Central memory CD8-positive, alpha-beta T cell (primary cell): ENCODE results near the gene GALNT9.
"Not testable (repeated sequence)": the region's sequence is repeated elsewhere in the genome, so short reads cannot be mapped to it uniquely, and the experiment has no call there.

Experiments used
- ATAC-seq: fragments of 150-1000 bp; cut with Tn5 transposase; replicated peaks from 2 replicates; pipeline ENCODE4 v1.10.0; 2022; ENCODE audit warnings: mild to moderate bottlenecking, moderate FRiP score, moderate number of reproducible peaks; ENCODE audit not compliant: poor library complexity, severe bottlenecking; ENCODE audit errors: extremely low read depth
- DNase-seq, 2 donors: peaks; one replicate each; pipeline ENCODE4 v3.0.0; 2021; ENCODE audit warnings: low spot score in 2 of 2
- H3K27ac Mint-ChIP-seq: one replicate; pipeline ENCODE4 v1.8.0; 2022; ENCODE audit warnings: low read depth, mild to moderate bottlenecking, moderate library complexity, mixed read lengths
- H3K27me3 Mint-ChIP-seq: one replicate; pipeline ENCODE4 v1.8.0; 2022; ENCODE audit warnings: mixed read lengths
- H3K36me3 Mint-ChIP-seq: one replicate; pipeline ENCODE4 v1.8.0; 2022; ENCODE audit warnings: mild to moderate bottlenecking, moderate library complexity, mixed read lengths; ENCODE audit not compliant: insufficient read depth
- H3K4me1 Mint-ChIP-seq: one replicate; pipeline ENCODE4 v1.8.0; 2022; ENCODE audit warnings: mixed read lengths
- H3K4me3 Mint-ChIP-seq: one replicate; pipeline ENCODE4 v1.8.0; 2022; ENCODE audit warnings: mild to moderate bottlenecking, moderate library complexity, mixed read lengths
- H3K9me3 Mint-ChIP-seq: one replicate; pipeline ENCODE4 v1.8.0; 2022; ENCODE audit warnings: mixed read lengths

GALNT9 gene

DNA sequence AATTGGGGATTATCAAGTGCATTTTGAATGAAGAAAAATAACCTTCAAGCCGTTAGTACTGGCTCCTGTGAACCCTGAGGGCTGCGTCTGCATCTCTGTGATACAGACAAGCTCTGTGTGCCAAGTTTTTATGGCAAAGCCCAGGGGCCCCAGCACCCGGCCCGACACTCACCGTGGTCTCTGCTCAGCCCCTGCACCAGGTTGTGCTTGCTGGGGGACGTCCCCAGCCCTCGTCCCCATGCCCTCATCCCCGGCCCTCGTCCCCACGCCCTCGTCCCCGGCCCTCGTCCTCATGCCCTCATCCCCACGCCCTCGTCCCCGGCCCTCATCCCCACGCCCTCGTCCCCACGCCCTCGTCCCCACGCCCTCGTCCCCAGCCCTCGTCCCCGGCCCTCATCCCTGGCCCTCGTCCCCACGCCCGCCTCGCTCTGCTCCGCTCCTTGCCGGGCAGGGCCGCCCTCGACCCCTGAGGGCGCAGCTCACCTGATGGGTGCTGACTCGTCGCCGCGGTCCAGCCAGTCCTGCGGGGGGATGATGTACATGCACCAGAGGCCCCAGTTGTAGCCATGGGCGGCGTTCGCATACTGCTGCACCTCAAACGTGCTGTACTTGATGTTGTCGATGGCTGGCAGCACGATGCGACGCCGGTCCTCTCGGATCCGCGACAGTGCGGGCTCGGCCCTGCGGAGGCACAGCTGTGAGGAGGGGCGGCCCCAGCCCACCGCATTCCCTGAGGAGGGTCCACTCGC, 72.0 kb downstream of the GALNT9 start:
- no peak overlapping the region for H3K27ac Mint-ChIP-seq
- ATAC-seq (no peak), DNase-seq (no peak)
- H3K9me3 Mint-ChIP-seq = no peaks in the 10 kb centered on the region
- peaks cover 1% of the 10 kb centered on the region for H3K36me3 Mint-ChIP-seq
- peaks cover 9% of the 10 kb centered on the region for H3K27me3 Mint-ChIP-seq
- no peak overlapping the region for H3K4me3 Mint-ChIP-seq
- H3K4me1 Mint-ChIP-seq = no peaks in the 10 kb centered on the region

DNA sequence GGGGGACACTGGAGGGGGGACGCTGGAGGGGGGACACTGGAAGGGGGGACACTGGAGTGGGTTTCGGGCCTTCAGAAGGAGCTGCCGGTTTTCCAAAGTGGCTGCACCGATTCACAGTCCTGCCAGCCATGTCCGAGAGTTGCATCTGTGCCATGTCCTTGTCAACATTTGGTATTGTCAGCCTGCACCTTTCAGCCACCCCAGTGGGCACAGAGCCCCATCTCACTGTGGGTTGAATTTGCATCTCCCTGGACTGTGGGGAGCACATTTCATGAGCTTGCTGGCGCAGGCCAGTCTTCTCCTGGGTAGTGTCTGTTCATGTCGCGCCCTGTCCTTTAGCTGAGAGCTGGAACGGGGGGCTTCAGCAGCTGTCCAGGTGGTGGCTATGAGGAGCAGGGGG, 72.7 kb downstream of the GALNT9 start:
- H3K4me1 Mint-ChIP-seq = no peaks in the 10 kb centered on the region
- H3K27ac Mint-ChIP-seq = no peak overlapping the region
- DNase-seq (no peak), ATAC-seq (no peak)
- no peak overlapping the region for H3K4me3 Mint-ChIP-seq
- H3K36me3 Mint-ChIP-seq = peaks cover 1% of the 10 kb centered on the region
- peaks cover 9% of the 10 kb centered on the region for H3K27me3 Mint-ChIP-seq
- H3K9me3 Mint-ChIP-seq = no peaks in the 10 kb centered on the region

DNA sequence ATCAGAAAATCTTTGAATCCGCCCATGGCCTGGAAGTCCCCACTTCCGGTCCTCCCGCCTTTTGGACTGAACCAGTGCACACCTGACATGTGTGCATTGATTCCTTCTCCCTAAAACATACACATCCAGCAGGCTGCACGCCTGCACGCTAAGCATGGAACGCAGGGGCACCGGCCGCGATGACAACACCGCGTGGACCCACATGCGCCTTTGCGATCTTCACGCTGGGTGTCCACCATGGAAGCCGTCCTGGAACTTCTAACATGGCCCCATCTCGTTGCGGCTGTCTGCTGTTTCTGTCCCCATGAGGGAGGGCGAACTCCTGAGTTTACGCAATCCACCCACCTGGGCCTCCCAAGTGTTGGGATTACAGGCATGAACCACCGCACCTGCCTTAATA, 73.7 kb downstream of the GALNT9 start:
- Mint-ChIP-seq H3K27ac (no peak overlapping the region), H3K36me3 (peaks cover 1% of the 10 kb centered on the region), H3K4me1 (no peaks in the 10 kb centered on the region), H3K27me3 (peaks cover 9% of the 10 kb centered on the region), H3K4me3 (no peak overlapping the region), H3K9me3 (no peaks in the 10 kb centered on the region)
- no peak for DNase-seq
- ATAC-seq = no peak

DNA sequence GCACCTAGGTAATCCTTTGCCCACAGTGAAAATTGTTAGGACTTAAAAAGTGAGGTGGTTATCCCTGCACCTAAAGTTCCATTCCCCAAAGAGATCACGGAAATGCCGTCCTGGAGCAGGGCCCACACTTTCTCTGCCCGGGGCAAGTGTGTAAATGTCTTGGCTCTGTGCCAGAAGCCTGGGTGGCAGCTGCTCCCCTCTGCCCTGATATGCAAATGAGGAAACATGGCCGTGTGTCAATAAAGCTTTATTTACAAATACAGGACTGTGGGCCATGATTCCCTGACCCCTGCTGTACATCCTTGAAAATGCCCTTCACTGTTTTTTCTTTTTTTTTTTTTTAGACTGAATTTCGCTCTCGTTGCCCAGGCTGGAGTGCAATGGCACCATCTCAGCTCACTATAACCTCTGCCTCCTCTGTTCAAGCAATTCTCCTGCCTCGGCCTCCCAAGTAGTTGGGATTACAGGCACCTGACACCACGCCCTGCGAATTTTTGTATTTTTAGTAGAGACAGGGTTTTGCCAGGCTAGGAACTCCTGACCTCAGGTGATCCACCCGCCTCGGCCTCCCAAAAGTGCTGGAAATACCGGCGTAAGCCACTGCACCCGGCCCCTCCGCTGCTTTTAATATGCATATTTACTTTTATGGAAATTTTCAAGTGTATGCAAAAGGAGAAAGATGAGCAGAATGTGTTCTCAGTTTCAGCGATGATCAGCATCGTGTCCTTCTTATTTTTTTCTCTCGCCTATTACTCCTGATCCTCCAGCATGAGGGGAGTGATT, 75.5 kb downstream of the GALNT9 start:
- Mint-ChIP-seq H3K36me3 (peaks cover 1% of the 10 kb centered on the region), H3K27me3 (peaks cover 23% of the 10 kb centered on the region), H3K4me1 (no peaks in the 10 kb centered on the region), H3K27ac (no peak overlapping the region), H3K4me3 (no peak overlapping the region), H3K9me3 (no peaks in the 10 kb centered on the region)
- DNase-seq = no peak
- no peak for ATAC-seq

DNA sequence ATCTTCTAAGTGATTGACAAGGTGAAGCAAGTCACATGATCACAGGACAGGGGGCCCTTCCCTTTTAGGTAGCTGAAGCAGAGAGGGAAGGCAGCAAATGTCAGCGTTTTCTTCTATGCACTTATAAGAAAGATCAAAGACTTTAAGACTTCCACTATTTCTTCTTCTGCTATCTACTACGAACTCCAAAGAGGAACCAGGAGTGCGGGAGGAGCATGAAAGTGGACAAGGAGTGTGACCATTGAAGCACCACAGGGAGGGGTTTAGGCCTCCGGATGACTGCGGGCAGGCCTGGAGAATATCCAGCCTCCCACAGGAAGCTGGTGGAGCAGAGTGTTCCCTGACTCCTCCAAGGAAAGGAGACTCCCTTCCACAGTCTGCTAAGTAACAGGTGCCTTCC, 76.4 kb downstream of the GALNT9 start:
- DNase-seq, ATAC-seq, H3K36me3 Mint-ChIP-seq, H3K4me1 Mint-ChIP-seq, H3K4me3 Mint-ChIP-seq, H3K27ac Mint-ChIP-seq, H3K9me3 Mint-ChIP-seq: not testable (repeated sequence)
- peaks cover 25% of the 10 kb centered on the region for H3K27me3 Mint-ChIP-seq

DNA sequence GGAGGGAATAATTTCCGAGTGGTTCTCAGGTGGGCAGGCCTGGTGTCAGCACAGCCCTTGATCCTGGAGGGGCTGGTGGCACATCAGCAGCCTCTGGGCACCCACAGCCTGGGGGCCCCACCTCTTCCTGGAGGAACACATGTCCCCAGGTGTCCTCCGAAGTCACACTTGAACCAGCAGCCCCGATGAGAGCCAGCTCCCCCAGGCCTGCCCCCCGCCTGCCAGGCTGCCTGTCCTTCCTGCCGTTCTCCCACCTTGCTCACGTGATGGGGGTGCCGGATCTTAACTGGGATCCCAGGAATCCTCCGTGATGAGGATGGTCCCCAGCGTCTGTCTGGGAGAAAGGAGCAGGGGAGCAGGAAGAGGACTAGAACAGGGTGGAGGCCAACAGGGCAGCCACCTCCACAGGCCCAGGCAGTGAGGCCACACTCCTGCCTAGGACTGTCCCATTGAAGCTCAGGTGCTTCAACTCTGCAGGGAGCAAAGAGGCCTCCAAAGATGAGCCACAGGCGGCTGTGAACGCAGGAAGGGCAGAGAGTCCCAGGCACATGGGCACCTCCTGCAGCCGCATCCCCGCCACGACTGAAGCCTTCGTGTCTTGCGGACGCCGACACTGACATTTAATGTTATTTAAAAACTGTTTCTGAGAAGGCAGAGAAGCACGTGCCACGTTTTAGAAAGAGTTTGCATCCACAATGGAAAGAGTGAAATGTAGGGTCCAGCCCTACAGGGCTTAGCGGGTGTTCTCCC, 77.5 kb downstream of the GALNT9 start:
- Mint-ChIP-seq H3K4me1 (no peaks in the 10 kb centered on the region), H3K27ac (no peak overlapping the region), H3K4me3 (no peak overlapping the region), H3K36me3 (no peaks in the 10 kb centered on the region), H3K27me3 (peaks cover 23% of the 10 kb centered on the region), H3K9me3 (no peaks in the 10 kb centered on the region)
- DNase-seq (no peak), ATAC-seq (no peak)

DNA sequence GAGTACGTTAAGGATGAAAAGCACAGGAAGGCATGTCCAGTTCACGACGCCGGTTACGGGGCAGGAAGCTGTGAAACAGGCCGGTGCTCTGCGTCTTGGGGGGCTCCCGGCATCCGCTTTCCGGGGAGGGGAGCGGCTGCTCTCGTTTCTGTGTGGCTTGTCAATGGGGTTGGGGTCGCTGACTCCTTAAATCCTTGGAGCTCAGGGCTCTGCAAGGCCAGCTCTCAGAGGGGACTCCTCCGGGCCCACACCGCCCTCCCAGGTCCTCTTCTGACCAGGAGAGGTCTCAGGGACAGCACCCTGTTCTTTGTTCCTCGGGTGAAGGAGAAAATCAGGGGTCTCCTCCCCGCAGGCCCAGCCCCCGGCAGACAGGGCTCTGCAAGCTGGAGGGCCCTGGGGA, 78.1 kb downstream of the GALNT9 start:
- H3K4me3 Mint-ChIP-seq = no peak overlapping the region
- peaks cover 23% of the 10 kb centered on the region for H3K27me3 Mint-ChIP-seq
- H3K9me3 Mint-ChIP-seq = no peaks in the 10 kb centered on the region
- H3K27ac Mint-ChIP-seq = no peak overlapping the region
- DNase-seq (no peak), ATAC-seq (no peak)
- H3K4me1 Mint-ChIP-seq = no peaks in the 10 kb centered on the region
- no peaks in the 10 kb centered on the region for H3K36me3 Mint-ChIP-seq

DNA sequence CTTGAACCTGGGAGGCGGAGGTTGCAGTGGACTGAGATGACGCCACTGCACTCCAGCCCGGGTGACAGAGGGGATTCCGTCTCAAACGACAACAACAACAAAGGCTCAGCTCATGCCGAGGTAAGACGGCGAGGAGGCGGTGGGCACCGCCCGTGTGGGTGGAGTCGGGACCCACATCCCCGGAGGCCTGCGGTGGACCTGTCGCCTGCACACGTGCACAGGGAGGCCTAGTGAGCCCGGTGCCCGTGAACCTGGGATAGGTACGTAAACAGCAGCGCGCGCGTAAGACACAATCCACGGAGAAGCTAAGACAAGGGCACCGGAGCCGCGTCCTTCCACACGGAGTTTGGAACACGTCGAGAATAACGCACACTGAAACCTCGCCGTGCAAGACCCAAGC, 78.7 kb downstream of the GALNT9 start:
- Mint-ChIP-seq H3K27ac (no peak overlapping the region), H3K27me3 (peaks cover 23% of the 10 kb centered on the region), H3K4me1 (no peaks in the 10 kb centered on the region), H3K9me3 (no peaks in the 10 kb centered on the region), H3K4me3 (no peak overlapping the region), H3K36me3 (no peaks in the 10 kb centered on the region)
- no peak for ATAC-seq
- no peak for DNase-seq

DNA sequence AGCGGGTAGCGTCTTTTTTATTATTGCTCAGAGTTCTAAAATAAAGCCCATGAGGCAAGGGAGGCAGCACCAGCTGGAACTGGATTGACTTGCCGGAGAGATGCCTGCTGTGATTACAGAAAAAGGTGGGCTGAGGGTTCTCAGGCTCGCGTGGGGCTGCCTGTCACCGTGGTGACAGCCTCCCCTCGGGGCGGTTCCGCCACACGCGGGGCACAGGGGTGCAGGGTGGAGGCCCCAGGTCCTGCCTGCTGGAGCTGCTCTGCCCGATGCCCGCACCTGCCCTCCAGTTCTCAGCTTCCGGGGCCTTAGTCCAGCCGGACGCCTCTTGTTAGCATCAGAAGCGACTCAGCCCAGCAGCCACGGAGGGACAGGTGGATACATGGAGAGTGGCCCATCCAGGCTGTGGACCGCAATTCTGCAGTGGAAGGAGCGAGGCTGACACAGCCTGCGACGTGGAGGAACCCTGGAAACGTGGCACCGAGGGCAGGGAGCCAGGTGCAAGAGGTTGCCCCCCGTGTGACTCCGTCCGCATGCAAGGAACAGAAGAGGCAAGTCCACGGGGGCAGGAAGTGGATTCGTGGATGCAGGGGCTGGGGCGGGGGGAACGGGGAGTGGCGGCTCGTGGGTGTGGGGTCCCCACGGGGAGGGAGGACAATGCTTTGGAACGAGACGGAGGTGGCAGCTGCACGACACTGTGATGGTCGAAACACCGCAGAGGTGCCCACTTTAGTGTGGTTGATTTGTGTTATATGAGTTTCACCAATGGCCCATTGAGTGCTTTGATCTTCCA, 79.5 kb downstream of the GALNT9 start:
- no peaks in the 10 kb centered on the region for H3K36me3 Mint-ChIP-seq
- H3K4me3 Mint-ChIP-seq = no peak overlapping the region
- no peak overlapping the region for H3K27ac Mint-ChIP-seq
- H3K27me3 Mint-ChIP-seq = peaks cover 23% of the 10 kb centered on the region
- no peak for DNase-seq
- no peak for ATAC-seq
- H3K9me3 Mint-ChIP-seq = no peaks in the 10 kb centered on the region
- no peaks in the 10 kb centered on the region for H3K4me1 Mint-ChIP-seq

DNA sequence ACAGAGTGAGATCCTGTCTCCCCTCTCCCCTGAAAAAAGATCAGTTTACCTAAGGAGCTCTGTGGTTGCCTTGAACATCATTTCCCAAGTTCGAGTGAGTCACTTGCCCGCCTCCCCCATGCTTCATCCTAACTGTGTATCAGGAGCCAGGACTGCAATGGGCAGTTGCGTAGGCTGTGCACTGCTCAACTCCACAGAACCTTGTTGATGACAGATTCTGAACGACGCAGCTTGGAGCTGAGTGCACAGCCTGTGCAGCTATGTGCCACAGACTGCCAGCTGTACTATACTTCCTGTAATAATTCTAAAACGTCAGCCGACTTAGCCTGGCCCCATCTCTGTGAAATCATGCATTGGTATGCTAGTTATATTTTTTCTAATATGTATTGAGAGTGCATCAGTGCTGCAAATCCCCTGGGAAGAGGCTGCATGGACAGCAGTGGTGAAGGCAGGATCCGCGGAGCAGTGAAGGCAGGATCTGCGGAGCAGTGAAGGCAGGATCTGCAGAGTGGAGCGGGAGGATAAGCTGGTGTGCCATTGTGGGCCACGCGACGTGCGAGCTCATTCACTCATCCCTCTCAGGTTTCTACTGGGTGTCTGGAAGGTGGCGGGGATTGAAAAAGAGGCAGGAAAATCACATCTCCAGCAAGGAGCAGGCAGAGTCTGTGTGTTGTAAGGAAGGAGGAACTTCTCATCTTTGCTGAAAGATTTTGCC, 80.8 kb downstream of the GALNT9 start:
- no peak overlapping the region for H3K4me3 Mint-ChIP-seq
- no peaks in the 10 kb centered on the region for H3K36me3 Mint-ChIP-seq
- ATAC-seq (no peak), DNase-seq (no peak)
- H3K4me1 Mint-ChIP-seq = peaks cover 4% of the 10 kb centered on the region
- no peaks in the 10 kb centered on the region for H3K9me3 Mint-ChIP-seq
- peaks cover 23% of the 10 kb centered on the region for H3K27me3 Mint-ChIP-seq
- H3K27ac Mint-ChIP-seq = no peak overlapping the region

DNA sequence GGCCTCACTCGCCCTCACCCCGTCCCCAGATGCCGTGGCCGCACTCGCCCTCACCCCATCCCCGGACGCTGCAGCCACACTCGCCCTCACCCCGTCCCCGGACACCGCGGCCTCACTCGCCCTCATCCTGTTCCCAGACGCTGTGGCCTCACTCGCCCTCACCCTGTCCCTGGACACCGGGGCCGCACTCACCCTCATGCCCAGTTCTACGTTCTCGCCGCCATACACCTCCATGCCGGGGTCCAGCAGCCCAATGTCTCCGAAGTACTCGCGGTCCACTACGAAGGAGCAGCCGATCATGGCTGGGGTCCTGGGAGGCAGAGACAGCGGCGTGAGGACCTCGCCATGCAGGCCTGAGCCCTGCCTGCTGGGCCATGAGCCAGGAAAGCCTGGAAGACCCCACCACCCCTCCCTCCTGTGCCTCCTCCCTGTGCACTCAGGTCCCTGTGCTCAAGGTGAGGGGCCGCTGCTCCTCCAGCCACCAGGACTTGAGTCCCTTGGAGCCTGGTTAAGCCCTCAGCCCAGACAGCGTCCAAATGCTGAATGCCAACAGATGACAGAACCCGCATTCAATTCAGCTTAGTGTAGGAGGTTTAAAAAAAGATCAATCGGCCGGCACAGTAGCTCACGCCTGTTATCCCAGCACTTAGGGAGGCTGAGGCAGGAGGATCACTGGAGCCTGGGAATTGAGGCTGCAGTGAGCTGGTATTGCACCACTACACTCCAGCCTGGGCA, 81.5 kb downstream of the GALNT9 start:
- no peaks in the 10 kb centered on the region for H3K36me3 Mint-ChIP-seq
- DNase-seq = no peak
- no peaks in the 10 kb centered on the region for H3K9me3 Mint-ChIP-seq
- peaks cover 9% of the 10 kb centered on the region for H3K4me1 Mint-ChIP-seq
- no peak for ATAC-seq
- peaks cover 23% of the 10 kb centered on the region for H3K27me3 Mint-ChIP-seq
- no peak overlapping the region for H3K27ac Mint-ChIP-seq
- no peak overlapping the region for H3K4me3 Mint-ChIP-seq
